OCI-M2 (cell line): ENCODE results near the gene FADS3.
"Not testable (repeated sequence)": the region's sequence is repeated elsewhere in the genome, so short reads cannot be mapped to it uniquely, and the experiment has no call there.

Experiments
- DNase-seq: peaks from one replicate; lab custom pipeline; 2025; ENCODE audit not compliant: unreplicated experiment; lab: John Stamatoyannopoulos, UW

Gene FADS3

DNA sequence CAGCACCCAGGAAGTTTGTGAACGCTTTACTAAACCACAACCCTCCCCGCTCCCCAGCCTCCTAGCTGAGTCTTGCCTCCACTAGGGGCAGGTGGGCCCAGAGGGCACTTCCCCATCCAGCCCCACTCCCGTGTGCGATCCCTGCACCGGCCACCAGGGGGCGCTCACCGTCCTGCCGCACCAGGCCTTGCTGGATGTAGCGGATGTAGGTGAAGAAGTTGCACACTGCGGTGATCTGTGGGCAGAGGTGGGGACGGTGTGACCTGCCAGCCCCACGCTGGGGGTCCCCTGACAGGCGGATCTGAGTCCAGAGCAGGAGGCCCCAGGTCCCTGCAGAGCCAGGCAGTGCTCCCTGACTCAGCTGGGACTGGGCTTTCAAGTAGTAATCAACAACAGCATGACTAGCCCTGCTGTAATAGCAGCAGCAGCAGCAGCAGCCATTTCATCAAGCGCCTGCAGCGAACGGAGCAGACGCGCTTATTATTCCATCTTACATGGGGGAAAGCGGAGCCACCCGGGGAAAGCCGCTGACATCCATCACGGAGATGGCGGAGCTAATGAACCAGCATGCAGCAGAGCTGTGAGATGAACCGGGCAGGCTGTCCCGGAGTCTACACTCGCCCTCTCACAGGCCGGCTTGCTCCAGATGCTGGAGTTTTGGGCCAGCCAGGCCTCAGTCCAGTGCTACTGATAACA lies 7.9 kb upstream of the FADS3 start:
- DNase-seq, result peak; percentile 43

GRCh38 chr11:61898247-61898582 lies 6.9 kb upstream of the FADS3 start:
- DNase-seq, result no peak

GRCh38 chr11:61897387-61898246 lies 6.3 kb upstream of the FADS3 start:
- no peak for DNase-seq

GRCh38 chr11:61896665-61897386 lies 5.5 kb upstream of the FADS3 start:
- no peak for DNase-seq

GRCh38 chr11:61895718-61896059 lies 4.3 kb upstream of the FADS3 start:
- DNase-seq, result no peak

DNA sequence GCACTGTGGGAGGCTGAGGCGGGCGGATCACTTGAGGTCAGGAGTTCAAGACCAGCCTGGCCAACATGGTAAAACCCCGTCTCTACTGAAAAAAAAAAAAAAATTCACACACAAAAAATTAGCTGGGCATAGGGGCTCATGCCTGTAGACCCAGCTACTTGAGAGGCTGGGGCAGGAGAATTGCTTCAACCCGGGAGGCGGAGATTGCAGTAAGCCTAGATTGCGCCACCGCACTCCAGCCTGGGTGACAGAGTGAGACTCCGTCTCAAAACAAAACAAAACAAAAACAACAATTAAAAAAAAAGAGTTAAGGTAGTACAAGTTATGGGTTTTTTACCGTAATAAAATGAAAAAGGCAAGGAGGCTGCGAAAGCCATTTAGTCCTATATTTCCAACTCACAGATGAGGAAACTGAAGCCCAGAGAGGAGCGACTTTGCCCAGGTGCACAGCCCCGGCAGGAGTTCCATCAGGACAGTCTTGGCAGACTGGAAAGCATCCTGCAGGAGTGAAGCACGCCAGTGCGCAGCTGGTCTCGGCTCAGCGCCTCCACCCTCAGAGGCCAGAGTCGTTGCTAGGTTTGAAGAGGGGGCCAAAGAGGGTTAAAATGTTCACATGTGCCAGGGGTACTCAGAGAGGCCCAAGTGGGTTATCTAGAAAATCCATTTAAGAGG lies 3.8 kb upstream of the FADS3 start:
- no peak for DNase-seq

- DNase-seq, result no peak
These were observed 2.6 kb upstream of the FADS3 start for GRCh38 chr11:61893981-61894380.

DNA sequence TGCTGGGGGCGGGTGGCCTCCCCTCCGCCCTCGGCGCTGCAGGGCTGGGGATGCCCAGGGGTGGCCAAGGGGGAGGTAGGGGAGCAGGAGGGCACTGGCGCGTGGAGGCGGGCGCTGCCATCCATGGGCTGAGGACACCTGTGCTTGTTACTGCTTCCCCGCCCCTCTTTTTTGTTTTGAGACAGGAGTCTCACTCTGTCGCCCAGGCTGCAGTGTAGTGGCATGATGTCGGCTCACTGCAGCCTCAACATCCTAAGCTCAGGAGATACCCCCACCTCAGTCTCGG lies 683 bp upstream of the FADS3 start:
- DNase-seq, result no peak

DNA sequence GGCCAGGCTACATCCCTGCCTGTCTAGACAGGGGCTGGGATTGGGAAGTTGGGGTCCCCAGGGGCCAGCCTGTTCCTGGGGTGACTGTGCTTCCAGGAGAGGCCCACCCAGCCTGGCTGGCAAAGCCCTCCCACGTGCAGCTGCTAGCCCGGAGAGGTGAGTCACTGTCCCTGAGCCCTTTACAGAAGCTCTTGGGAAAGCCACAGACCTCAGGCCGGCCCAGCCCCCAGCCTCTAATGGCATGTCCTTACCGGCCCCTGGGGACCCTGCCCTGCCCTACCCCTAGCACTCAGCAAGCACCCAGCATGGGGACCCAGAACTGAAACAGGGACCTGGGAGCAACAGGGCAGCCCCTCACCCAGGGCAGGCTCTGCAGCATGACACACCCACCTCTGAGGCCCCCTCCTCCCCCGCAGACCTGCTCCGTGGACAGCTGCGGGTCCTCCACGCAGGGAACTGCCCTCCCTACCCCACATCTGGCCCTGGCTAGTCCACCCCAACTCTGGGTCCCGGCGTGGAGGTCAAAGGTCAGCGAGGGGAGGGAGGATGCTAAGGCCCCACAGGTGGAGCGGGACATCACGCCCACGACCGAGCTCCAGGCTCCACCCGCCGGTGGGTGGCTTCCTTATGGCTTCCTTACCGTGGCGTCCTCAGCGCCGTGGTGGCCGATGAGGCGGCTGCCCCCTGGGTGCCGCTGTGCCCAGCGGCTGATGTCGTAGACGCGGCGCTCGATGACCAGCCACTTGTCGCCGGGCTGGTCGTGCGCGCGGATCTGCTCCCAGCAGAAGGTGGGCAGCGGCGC lies 615 bp downstream of the FADS3 start:
- DNase-seq, result no peak

GRCh38 chr11:61889831-61890230 lies 1.5 kb downstream of the FADS3 start:
- no peak for DNase-seq

GRCh38 chr11:61888590-61888989 lies 2.8 kb downstream of the FADS3 start:
- DNase-seq, result no peak

GRCh38 chr11:61887839-61888494 lies 3.4 kb downstream of the FADS3 start:
- DNase-seq, result no peak

DNA sequence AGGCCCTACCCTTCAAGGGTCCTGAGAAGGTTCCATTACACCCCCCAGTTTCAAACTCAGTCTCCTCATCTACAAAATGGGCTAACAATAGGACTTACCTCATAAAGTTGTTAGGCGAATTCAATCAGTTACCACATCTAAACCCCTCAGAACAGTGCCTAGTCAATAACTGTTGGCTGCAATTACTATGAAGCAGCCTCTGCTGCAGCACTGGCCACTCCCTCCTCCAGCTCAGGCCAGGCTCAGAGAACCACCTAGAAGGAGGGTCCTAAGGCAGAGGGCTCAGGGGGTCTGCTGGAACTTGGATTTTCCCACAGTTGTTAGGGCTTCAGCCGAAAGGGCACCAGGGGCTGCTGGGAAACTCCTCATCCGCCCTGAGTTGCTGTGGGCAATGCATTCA lies 4.7 kb downstream of the FADS3 start:
- no peak for DNase-seq

DNA sequence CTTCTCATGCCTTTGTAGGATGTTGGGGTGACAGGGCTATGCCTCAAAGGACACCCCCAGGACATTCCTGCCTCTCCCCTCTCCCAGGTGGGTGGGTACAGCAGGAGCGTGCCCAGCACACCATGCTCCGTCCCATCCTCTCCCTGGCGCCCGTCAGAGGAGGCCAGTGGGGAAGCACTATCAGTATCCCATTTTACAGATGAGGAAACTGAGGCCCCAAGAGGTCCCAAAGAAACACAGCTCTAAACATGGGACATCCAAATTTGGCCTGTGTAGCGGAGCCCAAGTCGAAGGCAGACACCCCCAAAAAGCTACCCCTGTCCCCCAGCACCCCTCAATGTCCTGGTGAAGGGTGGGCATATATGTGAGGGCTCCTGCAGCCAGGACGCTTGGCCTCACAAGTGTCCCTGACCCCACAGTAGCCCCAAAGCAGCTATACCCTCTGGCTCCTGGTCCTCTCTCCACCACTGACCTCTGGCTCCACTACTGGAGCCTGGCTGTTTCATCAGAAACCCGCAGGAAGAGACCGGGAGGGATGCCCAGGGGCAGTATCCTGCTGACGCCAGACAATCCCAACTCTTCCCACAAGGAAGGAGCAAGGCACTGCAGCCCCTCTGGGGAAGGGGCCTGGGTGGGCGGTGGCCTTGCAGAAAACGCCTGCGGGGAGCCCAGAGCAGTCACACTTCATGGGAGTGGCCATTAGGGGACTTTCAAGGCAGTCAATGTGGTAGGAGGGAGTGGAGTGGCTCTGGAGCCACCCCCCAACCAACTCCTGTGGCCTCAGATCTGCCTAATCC lies 5.4 kb downstream of the FADS3 start:
- no peak for DNase-seq

- no peak for DNase-seq
These were observed 6.1 kb downstream of the FADS3 start for GRCh38 chr11:61885166-61885778.

- DNase-seq, result no peak
These were observed 7.4 kb downstream of the FADS3 start for GRCh38 chr11:61883947-61884346.

DNA sequence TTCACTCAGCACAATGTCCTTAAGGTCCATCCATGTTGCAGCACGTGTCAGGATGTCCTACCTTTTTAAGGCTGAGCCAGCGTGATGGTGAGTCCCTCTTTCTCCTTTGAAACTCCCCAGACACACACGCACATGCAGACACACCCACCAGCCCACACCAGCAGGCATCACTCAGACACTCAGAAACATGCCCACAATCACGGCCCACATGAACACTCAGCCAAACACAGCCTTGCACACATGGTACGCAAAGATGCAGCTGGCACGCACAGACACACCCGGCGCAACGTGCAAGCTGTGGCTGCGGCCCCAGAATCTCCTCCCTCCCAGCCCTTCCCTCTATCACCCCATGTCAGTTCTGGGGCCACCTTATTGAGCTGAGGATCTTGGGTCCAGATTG lies 8.0 kb downstream of the FADS3 start:
- DNase-seq, result no peak

- DNase-seq, result no peak
These were observed 8.5 kb downstream of the FADS3 start for GRCh38 chr11:61882879-61883278.

- DNase-seq, result not testable (repeated sequence)
These were observed 9.1 kb downstream of the FADS3 start for GRCh38 chr11:61882267-61882666.
